Tibial artery (tissue), 4 donors: ENCODE results near the gene TPP1.

Experiments used
- DNase-seq, 2 donors: peaks; one replicate each; pipeline ENCODE4 v3.0.0-alpha.2; 2019
- H3K27ac ChIP-seq, 2 donors: fragments of 200-600 bp; sonication (generic) in 1 of 2; 1 replicate in 1 of 2; 2 replicates in 1 of 2; pipeline ENCODE4 v1.5.1; 2018 to 2019; ENCODE audit warnings: mild to moderate bottlenecking in 1 of 2
- H3K27me3 ChIP-seq, 2 donors: fragments of 200-600 bp; sonication (generic) in 1 of 2; one replicate each; pipeline versions ENCODE4 v1.5.1 to v1.6.0; 2016 to 2019
- H3K36me3 ChIP-seq, 3 donors: fragments of 200-600 bp; sonication (generic) in 2 of 3; one replicate each; pipeline ENCODE4 v1.5.1; 2016 to 2019; ENCODE audit warnings: mild to moderate bottlenecking in 2 of 3
- H3K4me1 ChIP-seq, 4 donors: fragments of 200-600 bp; sonication (generic) in 2 of 4; 1 replicate in 3 of 4; 2 replicates in 1 of 4; pipeline ENCODE4 v1.5.1; 2016 to 2019
- H3K4me3 ChIP-seq, 2 donors: fragments of 200-600 bp; sonication (generic) in 1 of 2; 1 replicate in 1 of 2; 2 replicates in 1 of 2; pipeline ENCODE4 v1.5.1; 2018 to 2019; ENCODE audit warnings: mild to moderate bottlenecking in 2 of 2
- H3K9me3 ChIP-seq, 3 donors: fragments of 200-600 bp; sonication (generic) in 1 of 3; one replicate each; pipeline ENCODE4 v1.5.1; 2016 to 2019
- CTCF ChIP-seq, 2 experiments: fragments of 200-600 bp in 1 of 2; fragments of 450-650 bp in 1 of 2; IDR thresholded peaks; one replicate each; pipeline ENCODE4 v1.5.1; 2017 to 2019; ENCODE audit warnings: antibody characterized with exemption in 2 of 2, mild to moderate bottlenecking in 1 of 2, moderate library complexity in 1 of 2
- intact Hi-C: fragments of 100-400 bp; cut with DNase I; formaldehyde crosslinking; loops from one replicate; pipeline ENCODE4 v1.15.0; 2023; ENCODE audit warnings: low total_unique reads

The TPP1 gene

GRCh38 chr11:6587360-6587953 is 31.8 kb downstream of the TPP1 start:
- Histone ChIP-seq H3K36me3 (peaks cover 0 to 4% (median 0%) of the 10 kb centered on the region in 3 donors), H3K4me1 (peaks cover 0 to 19% (median 9%) of the 10 kb centered on the region in 4 donors), H3K27ac (peak overlapping the region; percentile 43 to 56), H3K27me3 (no peaks in the 10 kb centered on the region), H3K9me3 (peaks cover 0 to 10% (median 8%) of the 10 kb centered on the region in 3 donors), H3K4me3 (no peak overlapping the region)
- intact Hi-C loops: loop anchor here (10.0 kb wide), 1 partner anchor 53 kb away; no protein-coding TSS in a partner anchor
- peak in 1 of 2 donors; percentile 82 for DNase-seq
- no peak for TF ChIP-seq CTCF (IDR thresholded peaks at IDR 0.05)

GRCh38 chr11:6586434-6587359 is 32.5 kb downstream of the TPP1 start:
- no peak overlapping the region for H3K4me3 ChIP-seq
- DNase-seq: no peak

GRCh38 chr11:6584528-6584927 is 34.7 kb downstream of the TPP1 start:
- no peak for DNase-seq
- peaks cover 0 to 10% (median 8%) of the 10 kb centered on the region in 3 donors for H3K9me3 ChIP-seq
- peaks cover 0 to 4% (median 0%) of the 10 kb centered on the region in 3 donors for H3K36me3 ChIP-seq
- intact Hi-C loops: loop anchor here (10.0 kb wide), 1 partner anchor 50 kb away; no protein-coding TSS in a partner anchor
- no peak overlapping the region for H3K4me3 ChIP-seq
- TF ChIP-seq CTCF (IDR thresholded peaks at IDR 0.05): no peak
- peaks cover 0 to 19% (median 9%) of the 10 kb centered on the region in 4 donors for H3K4me1 ChIP-seq
- H3K27ac ChIP-seq: no peak overlapping the region
- no peaks in the 10 kb centered on the region for H3K27me3 ChIP-seq

More at GRCh38 chr11:6586434-6587359, 32.5 kb downstream of the TPP1 start:
- H3K27me3 ChIP-seq: no peaks in the 10 kb centered on the region
- H3K27ac ChIP-seq: peak overlapping the region in 1 of 2 donors; percentile 56
- peaks cover 0 to 4% (median 0%) of the 10 kb centered on the region in 3 donors for H3K36me3 ChIP-seq
- peaks cover 0 to 10% (median 8%) of the 10 kb centered on the region in 3 donors for H3K9me3 ChIP-seq
- H3K4me1 ChIP-seq: peaks cover 0 to 19% (median 9%) of the 10 kb centered on the region in 4 donors
- intact Hi-C loops: loop anchor here (10.0 kb wide), 1 partner anchor 52 kb away; no protein-coding TSS in a partner anchor
- no peak for TF ChIP-seq CTCF (IDR thresholded peaks at IDR 0.05)

- DNase-seq: no peak
- H3K36me3 ChIP-seq: peaks cover 0 to 4% (median 0%) of the 10 kb centered on the region in 3 donors
- H3K9me3 ChIP-seq: peaks cover 0 to 10% (median 8%) of the 10 kb centered on the region in 3 donors
- intact Hi-C loops: loop anchor here (10.0 kb wide), 1 partner anchor 49 kb away; no protein-coding TSS in a partner anchor
- no peak for TF ChIP-seq CTCF (IDR thresholded peaks at IDR 0.05)
- H3K4me3 ChIP-seq: no peak overlapping the region
- no peaks in the 10 kb centered on the region for H3K27me3 ChIP-seq
- peaks cover 0 to 19% (median 9%) of the 10 kb centered on the region in 4 donors for H3K4me1 ChIP-seq
- H3K27ac ChIP-seq: no peak overlapping the region
Observed at GRCh38 chr11:6583584-6583983, 35.6 kb downstream of the TPP1 start.

GRCh38 chr11:6579681-6580080 is 39.5 kb downstream of the TPP1 start:
- no peak overlapping the region for H3K27ac ChIP-seq
- no peak for DNase-seq
- H3K9me3 ChIP-seq: peaks cover 0 to 10% (median 8%) of the 10 kb centered on the region in 3 donors
- H3K27me3 ChIP-seq: no peaks in the 10 kb centered on the region
- H3K36me3 ChIP-seq: no peaks in the 10 kb centered on the region
- intact Hi-C loops: loop anchor here (10.0 kb wide), 1 partner anchor 45 kb away; no protein-coding TSS in a partner anchor
- no peak overlapping the region for H3K4me3 ChIP-seq
- peaks cover 0 to 13% (median 8%) of the 10 kb centered on the region in 4 donors for H3K4me1 ChIP-seq
- no peak for TF ChIP-seq CTCF (IDR thresholded peaks at IDR 0.05)
